Mucosa of descending colon (tissue), 3 donors: ENCODE results near the gene DCDC1. TPM values are rescaled to one million over a fixed set of nuclear protein-coding genes. Genes with fewer than 3 reads are reported as not detected.

Experiments
- ATAC-seq: fragments of 200-7000 bp; cut with Tn5 transposase; one replicate; pipeline ENCODE4 v1.9.1; 2020; ENCODE audit warnings: mild to moderate bottlenecking, moderate library complexity
- DNase-seq, 3 donors: peaks; one replicate each; pipeline ENCODE4 v3.0.0-alpha.2; 2020
- H3K36me3 ChIP-seq: fragments of 200-600 bp; one replicate; pipeline ENCODE4 v1.8.0; 2021; ENCODE audit warnings: low read depth, mild to moderate bottlenecking
- H3K4me1 ChIP-seq: fragments of 200-600 bp; one replicate; pipeline ENCODE4 v1.8.0; 2021; ENCODE audit warnings: low read depth, mild to moderate bottlenecking
- H3K4me3 ChIP-seq: fragments of 200-600 bp; one replicate; pipeline ENCODE4 v1.8.0; 2021; ENCODE audit warnings: mild to moderate bottlenecking
- H3K9me3 ChIP-seq: fragments of 200-600 bp; one replicate; pipeline ENCODE4 v1.8.0; 2021; ENCODE audit warnings: mild to moderate bottlenecking
- intact Hi-C, 2 donors: fragments of 100-400 bp; cut with DNase I in 1 of 2; cut with micrococcal nuclease in 1 of 2; formaldehyde crosslinking; loops; one replicate each; pipeline versions ENCODE4 v1.11.0 to v1.11.1; 2022; cut with DNase I, micrococcal nuclease
- total RNA-seq, 3 donors: library from RNA; stranded (reverse); fragmentation: NEBNext Ultra II Directional in 2 of 3; extraction: Animal tissue kit (Norgen Biotek cat#: 25700) in 2 of 3; gene quantifications; one replicate each; pipeline versions ENCODE4 v1.2.1 to v1.2.4, GENCODE V29; 2021 to 2023
- TF ChIP-seq, protein P1 (sequence below): fragments of 200-600 bp; IDR thresholded peaks from one replicate; pipeline ENCODE4 v1.8.0; 2022; ENCODE audit warnings: antibody characterized with exemption, mild to moderate bottlenecking
- donor health status: DM: no; HTN: no; CAD: no; lungs with moderate emphysema.
- donor health status: DM: no; HTN: no; CAD: no.
- donor health status: DM: no; HTN: yes; CAD: no.

Gene DCDC1
- total RNA-seq, 3 donors from 2014 or later: 0.22 TPM; not detected in 2

DNA sequence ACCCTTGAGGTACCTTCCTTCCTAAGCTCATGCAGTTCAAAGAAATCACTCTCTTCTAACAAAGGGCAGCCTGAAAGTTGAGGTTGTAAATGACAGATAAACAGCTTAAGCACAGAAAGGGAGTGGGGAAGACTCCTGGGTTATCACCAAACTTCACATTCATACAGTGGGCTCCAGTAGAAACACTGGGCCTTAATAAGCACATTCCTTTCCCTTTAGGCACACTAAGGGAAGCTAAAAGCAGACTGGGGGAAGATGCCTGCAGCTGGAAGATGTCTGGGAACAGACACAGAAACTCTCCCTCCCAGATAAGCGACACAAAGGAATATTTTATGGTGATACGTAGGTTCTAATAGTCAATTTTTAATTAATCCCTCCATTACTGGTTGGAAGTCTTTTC lies 433.0 kb downstream of the DCDC1 start:
- Histone ChIP-seq H3K4me3 (no peak overlapping the region), H3K4me1 (no peaks in the 10 kb centered on the region), H3K36me3 (no peaks in the 10 kb centered on the region), H3K9me3 (peaks cover 5% of the 10 kb centered on the region)
- no peak for ATAC-seq
- TF ChIP-seq, protein P1, sequence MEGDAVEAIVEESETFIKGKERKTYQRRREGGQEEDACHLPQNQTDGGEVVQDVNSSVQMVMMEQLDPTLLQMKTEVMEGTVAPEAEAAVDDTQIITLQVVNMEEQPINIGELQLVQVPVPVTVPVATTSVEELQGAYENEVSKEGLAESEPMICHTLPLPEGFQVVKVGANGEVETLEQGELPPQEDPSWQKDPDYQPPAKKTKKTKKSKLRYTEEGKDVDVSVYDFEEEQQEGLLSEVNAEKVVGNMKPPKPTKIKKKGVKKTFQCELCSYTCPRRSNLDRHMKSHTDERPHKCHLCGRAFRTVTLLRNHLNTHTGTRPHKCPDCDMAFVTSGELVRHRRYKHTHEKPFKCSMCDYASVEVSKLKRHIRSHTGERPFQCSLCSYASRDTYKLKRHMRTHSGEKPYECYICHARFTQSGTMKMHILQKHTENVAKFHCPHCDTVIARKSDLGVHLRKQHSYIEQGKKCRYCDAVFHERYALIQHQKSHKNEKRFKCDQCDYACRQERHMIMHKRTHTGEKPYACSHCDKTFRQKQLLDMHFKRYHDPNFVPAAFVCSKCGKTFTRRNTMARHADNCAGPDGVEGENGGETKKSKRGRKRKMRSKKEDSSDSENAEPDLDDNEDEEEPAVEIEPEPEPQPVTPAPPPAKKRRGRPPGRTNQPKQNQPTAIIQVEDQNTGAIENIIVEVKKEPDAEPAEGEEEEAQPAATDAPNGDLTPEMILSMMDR: no peak
- intact Hi-C loops: no loop called here
- no peak for DNase-seq

DNA sequence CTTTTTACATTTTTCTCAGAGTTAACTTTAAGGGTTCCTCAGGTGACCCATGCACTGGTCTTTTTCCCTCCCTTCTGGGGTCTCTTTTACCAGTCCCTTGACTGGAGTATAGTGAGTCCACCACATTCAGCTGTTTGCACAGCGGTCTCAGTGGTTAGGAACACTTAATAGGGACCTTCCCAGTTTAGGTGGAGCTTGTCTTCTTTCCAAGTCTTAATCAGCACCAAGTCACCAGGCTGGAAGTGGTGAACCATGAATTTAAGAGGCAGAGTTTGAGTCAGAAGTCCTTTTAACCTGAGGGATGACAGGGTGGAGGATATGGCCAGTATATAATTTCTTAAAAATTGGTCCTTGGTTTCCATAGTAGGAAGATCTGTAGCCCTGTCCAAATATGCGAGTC lies 433.7 kb downstream of the DCDC1 start:
- intact Hi-C loops: no loop called here
- H3K36me3 ChIP-seq: no peaks in the 10 kb centered on the region
- DNase-seq (no peak), ATAC-seq (no peak)
- H3K4me3 ChIP-seq: no peak overlapping the region
- no peaks in the 10 kb centered on the region for H3K4me1 ChIP-seq
- H3K9me3 ChIP-seq: peaks cover 5% of the 10 kb centered on the region
- TF ChIP-seq, protein P1: no peak

DNA sequence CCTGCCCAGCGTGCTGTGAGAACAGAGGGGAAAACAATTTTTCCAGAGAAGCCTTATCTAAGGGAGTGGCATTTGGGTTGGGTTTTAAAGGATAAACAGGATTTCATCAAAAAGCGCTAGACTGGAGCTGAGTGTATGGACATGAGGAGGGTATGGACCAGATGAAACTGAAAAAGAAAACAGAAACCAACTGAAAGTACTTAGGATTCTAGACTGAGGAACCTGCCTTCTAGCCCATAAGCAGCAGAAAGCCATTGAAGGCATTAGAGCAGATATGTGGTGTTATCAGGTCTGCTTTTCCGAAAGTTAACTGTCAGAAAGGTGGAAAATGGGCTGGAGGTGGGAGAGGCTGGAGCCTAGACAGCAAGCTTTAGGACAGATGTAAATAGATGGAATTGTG lies 443.4 kb downstream of the DCDC1 start:
- no peak for DNase-seq
- Histone ChIP-seq H3K4me3 (no peak overlapping the region), H3K36me3 (no peaks in the 10 kb centered on the region), H3K9me3 (no peaks in the 10 kb centered on the region), H3K4me1 (no peaks in the 10 kb centered on the region)
- no peak for ATAC-seq
- TF ChIP-seq, protein P1: no peak
- intact Hi-C loops: no loop called here

DNA sequence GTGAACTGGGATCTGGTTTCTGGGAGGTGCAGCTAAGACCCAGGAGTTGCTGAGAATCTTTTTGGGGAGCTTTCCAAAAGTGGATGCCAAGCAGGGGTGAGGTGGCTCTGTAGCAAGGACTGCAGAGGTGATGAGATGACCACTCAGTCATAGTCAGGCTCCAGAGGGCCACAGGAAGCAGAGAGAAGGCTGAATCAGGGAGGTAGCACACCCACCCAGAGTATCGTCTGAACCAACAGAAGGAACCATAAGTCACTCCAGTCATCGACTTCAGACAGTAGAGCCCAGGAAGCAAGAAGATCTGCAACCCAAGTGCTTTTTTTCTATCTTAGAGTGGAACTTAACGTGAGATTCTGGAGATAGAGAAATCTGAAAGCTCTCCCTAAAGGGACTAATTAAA lies 447.7 kb downstream of the DCDC1 start:
- intact Hi-C loops: no loop called here
- ATAC-seq (no peak), DNase-seq (no peak)
- no peaks in the 10 kb centered on the region for H3K36me3 ChIP-seq
- no peaks in the 10 kb centered on the region for H3K9me3 ChIP-seq
- no peak overlapping the region for H3K4me3 ChIP-seq
- TF ChIP-seq, protein P1: no peak
- no peaks in the 10 kb centered on the region for H3K4me1 ChIP-seq

DNA sequence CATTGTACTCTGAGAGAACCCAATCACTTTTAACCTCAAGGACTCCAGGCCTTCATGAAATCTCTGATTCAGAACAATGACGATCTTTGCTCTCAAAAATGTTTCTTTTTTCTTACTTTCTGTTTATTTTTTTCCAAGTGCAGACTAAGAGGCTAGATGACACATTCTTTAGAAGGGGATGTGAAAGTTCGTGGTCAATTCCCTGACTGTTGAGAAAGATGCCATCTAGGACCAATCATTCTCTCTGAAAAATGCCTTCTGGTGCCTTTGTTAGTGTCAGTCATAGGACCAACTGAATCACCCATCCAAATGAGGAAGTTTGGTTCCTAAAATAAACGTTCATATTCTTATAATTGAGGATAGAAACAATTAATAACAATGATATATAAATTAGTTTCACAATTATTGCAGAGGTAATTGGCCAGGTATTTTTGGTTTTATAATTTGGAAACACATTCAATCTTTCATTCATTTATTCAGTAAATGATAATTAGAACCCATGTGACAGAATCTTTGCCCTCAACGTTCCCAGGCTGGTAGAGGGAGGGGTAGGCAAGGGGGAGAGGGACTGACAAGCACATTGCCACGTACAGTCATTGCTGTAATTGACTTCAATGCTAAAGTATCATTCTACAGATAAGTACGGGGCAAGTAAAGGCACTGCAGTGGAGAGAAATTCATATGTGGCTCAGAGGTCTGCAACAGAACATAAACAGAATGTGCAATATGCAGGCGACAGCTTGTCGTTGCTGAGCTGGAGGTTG lies 450.0 kb downstream of the DCDC1 start:
- H3K36me3 ChIP-seq: no peaks in the 10 kb centered on the region
- H3K9me3 ChIP-seq: no peaks in the 10 kb centered on the region
- ATAC-seq (no peak), DNase-seq (peak in 1 of 3 donors; percentile 5)
- intact Hi-C loops: loop anchor here (5.0 to 10.0 kb wide), 2 partner anchors 572 to 575 kb away; no protein-coding TSS in a partner anchor
- TF ChIP-seq, protein P1: no peak
- H3K4me3 ChIP-seq: no peak overlapping the region
- no peaks in the 10 kb centered on the region for H3K4me1 ChIP-seq
